Measurements from ENCODE around the gene TMEM217.

DNA sequence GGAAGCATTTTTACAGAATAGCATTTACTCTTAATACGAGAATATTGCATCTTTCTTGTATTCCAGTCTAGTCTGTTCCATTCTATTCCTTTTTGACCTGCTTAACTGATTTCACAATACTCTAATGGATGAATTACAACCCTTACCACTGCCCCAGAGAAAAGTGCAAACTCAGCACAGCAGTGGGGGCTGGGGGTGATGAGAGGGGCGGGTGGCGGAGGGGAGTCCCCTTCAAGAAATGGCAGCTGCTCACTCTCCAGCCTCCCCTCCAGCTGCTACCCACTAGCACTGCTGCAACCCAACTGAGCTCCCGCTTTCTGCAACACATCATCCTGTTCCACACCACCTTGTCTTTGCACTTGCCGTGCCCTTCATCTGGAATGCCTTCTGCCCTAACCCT, 57.9 kb downstream of the TMEM217 start:
- TF ChIP-seq POLR2A (IDR thresholded peaks at IDR 0.05; ENCODE audit: low read depth, low read length) (no peak), POLR2AphosphoS5 (IDR thresholded peaks at IDR 0.05; ENCODE audit: low read depth, low read length) (no peak)

Measured in GM12891 (cell line).